ENCODE data around the gene ZNF629.

ZNF629 gene

GRCh38 chr16:30747331-30747730 is 39.7 kb downstream of the ZNF629 start:
- no peak for DNase-seq

GRCh38 chr16:30746638-30747175 is 40.3 kb downstream of the ZNF629 start:
- no peak for DNase-seq

- no peak for DNase-seq
These were observed 41.9 kb downstream of the ZNF629 start for GRCh38 chr16:30745082-30745481.

- no peak for DNase-seq
These were observed 42.8 kb downstream of the ZNF629 start for GRCh38 chr16:30744183-30744582.

- DNase-seq = no peak
These were observed 43.3 kb downstream of the ZNF629 start for GRCh38 chr16:30743716-30744115.

- DNase-seq = no peak
These were observed 45.5 kb downstream of the ZNF629 start for GRCh38 chr16:30741461-30741914.

GRCh38 chr16:30740364-30741251 is 46.4 kb downstream of the ZNF629 start:
- DNase-seq = no peak

GRCh38 chr16:30738984-30739951 is 47.7 kb downstream of the ZNF629 start:
- DNase-seq = no peak

GRCh38 chr16:30737794-30738648 is 49.0 kb downstream of the ZNF629 start:
- no peak for DNase-seq

- no peak for DNase-seq
These were observed 49.8 kb downstream of the ZNF629 start for GRCh38 chr16:30736995-30737793.

- DNase-seq = no peak
These were observed 55.6 kb downstream of the ZNF629 start for GRCh38 chr16:30731411-30731810.

GRCh38 chr16:30728899-30729672 is 57.9 kb downstream of the ZNF629 start:
- DNase-seq = no peak
